T-helper 22 cell (primary cell): ENCODE results near the gene GPC6.

Experiments used
- DNase-seq: peaks from one replicate; pipeline ENCODE4 v3.0.0-alpha.2; 2020; ENCODE audit warnings: low read depth

The GPC6 gene

DNA sequence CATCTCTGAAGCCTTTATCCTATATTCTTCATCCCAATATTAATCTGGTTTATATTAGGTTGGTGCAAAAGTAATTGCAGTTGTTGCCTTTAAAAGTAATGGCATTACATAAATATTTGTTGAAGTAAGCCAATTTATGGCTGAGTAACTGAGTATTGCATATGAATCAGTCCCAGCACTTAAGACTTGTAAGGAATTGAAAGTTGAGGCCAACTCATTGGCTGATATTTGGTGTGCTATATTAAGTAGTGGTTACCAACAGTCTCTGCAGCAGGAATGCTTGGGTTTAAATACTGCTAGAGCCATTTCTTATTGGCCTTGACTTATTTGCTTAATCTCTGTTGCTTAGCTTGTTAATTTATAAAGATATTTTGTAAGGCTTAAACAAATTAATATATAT, 460.7 kb downstream of the GPC6 start:
- no peak for DNase-seq

DNA sequence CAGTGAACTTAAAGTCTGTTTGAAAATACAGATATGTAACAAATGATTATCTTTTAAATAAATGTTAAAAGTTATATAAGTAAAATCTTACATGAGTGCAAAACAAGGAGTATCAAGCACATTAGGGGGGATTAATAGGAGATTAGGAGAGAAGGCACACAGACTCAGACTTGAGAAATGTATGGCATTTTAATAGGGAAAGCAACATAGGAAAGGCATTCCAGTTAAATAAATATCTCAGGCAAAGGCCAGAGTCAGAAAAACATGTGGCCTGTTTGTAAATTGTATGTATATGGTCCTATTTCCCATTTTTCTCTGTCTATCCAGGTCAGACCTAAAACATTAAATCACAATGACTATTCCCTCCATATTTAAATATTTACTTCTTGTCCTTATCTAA, 462.7 kb downstream of the GPC6 start:
- no peak for DNase-seq

DNA sequence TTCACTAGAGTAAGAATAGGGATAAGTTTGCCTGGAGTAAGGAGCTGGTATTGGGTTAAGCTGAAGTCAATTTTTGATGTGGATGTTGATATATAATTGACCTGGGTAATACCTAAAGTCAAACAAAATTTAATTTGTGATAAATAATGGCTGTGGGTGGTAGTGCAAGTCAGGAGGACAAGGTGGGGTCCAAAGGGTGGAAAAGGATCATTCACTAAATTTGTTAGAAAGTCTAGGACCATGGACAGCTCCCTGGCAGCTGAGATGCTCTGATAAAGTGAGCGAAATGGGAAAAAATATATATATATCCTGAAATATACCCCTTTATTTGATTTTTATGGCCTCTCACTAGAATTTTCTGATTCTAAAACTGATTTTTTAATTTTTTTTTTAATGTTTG, 463.5 kb downstream of the GPC6 start:
- DNase-seq = no peak

DNA sequence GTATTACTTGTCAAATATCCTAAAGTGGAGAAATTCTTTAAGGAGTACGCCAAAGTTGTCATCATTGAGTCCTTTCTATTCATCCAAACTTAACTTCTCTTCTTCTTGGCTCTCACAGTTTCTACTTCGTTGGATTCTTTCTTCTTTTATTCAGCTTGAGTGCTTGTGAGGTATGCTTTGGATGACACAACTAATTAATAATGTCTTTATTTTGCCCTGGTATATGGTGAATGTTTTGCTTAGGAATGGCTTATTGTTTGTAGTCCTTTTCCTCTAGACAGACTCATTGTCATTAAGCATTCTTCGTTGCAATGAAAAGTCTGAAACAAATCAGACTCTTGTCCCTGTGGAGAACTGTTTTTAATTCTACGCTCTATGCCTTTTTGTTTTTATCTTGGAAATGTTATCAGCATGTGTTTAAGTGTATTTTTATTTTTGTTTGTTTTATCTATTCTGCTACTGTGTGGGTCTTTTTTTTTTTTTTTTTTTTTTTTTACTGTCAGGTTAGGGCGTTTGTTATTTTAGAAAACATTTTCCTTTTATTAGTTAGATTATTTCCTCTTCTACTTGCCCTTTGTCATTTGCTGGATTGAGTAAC, 471.5 kb downstream of the GPC6 start:
- DNase-seq = no peak

DNA sequence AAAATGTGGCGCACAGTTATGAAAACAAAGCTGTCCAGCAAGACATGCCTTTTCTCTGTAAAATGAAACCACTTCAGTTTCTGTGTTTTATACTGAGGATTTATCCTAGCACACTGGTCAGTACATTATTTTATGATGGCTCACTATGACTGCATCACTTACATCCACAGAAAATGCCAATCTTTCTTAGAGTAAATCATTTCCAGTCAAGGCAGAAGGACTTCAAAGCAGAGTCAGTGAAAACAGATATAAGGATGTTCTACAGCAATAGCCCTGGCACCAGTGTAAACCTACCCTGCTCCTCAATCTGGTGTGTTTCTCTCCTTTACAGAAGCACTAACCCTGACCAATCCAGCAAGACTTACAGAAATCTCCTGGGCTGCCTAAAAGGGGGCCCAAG, 473.5 kb downstream of the GPC6 start:
- DNase-seq = no peak

DNA sequence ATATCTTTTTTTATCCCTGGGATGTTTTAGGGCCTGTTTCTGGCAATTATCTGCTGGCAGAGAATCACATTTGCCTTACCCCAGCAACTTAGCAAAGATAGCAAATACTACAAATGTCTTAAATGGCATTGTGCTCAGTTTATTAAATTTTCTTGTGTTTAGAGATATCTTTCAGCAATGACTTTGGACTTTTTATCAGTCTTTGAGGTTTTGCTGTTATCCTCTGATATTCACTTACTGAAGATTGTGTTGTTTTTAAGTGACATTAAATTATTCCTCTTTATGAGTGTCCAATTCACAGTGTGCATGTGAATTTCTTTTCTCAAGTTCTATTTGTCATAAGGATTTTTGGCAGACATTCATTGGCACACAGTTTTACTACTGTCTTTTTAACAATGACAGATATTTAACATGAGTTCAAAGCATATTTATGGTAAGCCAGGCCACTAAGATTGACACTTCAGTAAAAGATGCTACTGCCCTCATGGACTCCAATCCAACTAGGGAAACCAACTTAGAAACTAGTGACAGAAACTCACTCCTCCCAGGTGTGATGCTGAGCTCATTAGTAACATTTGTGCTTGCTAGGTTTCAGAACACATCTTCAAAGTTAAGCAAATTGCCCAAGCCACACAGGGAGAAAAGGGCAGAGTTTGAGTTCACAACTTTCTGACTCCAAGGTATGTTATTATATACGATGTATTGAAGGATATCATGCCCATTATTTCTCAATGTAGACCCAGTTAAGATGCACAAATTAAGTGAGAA, 481.9 kb downstream of the GPC6 start:
- no peak for DNase-seq

DNA sequence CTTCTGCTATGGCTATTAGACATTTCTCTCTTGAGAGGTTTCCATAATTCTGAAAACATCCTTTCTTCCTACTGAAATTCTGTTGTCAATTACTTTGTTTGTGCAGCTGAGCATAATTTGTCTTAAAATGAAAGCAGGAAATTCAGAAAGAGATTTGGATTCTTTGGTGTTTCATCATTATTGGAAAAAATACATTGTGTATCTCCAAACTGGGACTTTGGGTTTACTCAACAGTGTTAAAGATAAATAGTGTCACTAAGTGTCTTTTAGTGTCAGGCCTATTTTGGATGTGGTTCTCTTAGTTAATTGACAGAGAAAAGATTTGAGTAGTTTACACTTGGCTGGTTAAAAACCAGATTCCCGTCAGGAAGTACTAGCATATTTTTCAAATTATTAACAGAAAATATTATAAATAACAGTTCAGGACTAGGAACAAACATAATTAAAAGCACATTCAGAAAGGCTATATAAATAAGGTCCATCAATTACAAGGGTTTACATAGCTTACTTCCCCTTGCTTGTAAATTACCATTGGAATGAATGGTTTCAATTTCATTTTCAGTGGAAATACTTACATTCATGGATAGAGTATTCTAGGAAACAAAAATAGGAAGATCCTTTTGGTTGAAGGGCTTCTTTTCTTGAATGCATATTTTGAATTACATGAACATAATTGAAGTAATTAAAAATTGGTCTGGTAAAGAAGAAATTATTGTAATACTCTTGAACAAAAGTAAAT, 483.1 kb downstream of the GPC6 start:
- no peak for DNase-seq

DNA sequence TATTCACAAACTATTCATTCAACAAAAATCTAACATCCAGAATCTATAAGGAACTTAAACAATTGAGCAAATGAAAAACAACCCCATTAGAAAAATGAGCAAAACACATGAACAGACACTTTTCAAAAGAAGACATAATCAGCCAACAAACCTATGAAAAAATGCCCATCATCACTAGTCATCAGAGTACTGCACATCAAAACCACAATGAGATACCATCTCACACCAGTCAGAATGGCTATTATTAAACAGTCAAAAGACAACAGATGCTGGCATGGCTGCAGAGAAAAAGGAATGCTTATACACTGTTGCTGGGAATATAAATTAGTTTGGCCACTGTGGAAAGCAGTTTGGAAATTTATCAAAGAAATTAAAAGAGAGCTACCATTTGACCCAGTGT, 487.6 kb downstream of the GPC6 start:
- no peak for DNase-seq

DNA sequence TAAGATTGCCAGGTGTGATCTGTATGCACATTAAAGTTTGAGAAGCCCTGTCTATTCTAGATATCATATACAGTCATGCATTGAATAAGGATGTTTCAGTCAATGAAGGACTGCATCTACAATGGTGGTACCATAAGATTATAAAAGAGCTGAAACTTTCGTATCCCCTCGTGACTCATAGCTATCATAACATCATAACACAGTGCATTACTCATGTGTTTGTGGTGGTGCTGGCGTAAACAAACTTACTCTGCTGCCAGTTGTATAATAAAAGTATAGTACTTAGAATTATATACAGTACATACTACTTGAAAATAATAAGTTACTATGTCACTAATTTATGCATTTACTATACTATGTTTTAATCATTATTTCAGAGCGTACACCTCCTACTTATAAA, 489.3 kb downstream of the GPC6 start:
- no peak for DNase-seq

DNA sequence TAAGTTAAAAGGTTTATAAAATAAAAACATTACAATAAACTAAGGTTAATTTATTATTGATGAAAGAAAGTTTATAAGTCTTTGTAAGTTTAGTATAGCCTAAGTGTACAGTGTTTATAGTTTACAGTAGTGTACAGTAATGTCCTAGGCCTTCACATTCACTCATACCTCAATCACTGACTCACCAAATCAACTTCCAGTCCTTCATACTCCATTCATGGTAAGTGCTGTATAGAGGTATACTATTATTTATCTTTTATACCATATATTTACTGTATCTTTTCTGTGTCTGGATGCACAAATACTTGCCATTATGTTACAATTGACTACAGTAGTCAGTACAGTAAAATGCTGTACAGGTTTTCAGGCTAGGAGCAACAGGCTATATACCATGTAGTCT, 490.0 kb downstream of the GPC6 start:
- no peak for DNase-seq

DNA sequence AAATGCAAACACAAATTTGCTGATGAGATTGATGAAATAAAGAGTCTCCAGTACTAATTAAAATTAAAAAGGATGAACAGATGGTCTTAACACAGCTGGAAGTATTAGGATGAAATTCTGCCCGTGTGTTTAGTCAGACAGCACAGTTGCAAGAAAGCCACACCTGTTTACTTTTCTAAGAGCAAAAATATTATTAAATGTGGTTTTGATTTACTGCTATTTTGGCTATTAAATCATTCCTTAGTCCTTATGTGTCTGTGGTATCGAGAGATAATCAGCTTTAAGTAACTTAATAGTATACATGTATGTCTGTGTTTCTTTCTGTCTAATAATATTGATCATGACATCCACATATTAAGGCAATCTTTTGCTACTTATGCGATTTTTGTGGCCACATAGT, 494.9 kb downstream of the GPC6 start:
- DNase-seq = no peak

DNA sequence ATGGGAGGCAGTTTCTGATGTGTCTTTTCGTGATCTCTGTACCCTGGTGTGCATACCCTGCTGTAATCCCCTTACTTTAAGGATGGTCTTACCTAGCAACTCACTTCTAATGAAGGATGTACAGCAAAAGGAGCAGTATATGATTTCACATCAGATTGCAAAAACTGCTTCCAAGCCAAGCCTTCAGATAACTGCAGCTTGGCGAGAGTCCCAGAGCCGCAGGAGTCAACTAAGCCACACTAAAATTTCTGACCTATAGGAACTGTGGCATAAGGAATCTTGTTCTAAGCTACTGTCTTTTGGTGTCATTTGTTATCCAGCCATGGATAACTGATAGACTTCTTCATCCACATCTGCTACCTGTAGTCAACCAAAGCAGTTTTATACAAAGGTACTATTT, 496.7 kb downstream of the GPC6 start:
- no peak for DNase-seq

DNA sequence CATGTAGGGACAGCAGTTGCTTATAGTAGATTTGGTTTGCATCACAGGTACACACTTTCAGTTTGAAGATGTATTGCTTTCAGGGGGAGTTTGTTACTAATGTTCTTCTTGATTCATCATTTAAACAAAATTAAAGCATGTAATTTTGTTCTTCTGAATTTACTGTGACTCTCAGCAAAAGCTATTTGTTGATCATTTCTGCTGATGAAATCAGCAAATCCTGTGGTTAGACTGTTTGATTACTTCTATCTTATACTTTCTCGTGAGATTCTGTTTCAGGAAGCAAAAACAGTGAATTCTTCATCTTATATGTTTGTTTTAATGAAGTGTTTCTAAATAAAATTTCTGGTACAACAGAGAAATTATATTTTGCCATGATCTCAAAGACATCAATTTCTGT, 497.6 kb downstream of the GPC6 start:
- no peak for DNase-seq

DNA sequence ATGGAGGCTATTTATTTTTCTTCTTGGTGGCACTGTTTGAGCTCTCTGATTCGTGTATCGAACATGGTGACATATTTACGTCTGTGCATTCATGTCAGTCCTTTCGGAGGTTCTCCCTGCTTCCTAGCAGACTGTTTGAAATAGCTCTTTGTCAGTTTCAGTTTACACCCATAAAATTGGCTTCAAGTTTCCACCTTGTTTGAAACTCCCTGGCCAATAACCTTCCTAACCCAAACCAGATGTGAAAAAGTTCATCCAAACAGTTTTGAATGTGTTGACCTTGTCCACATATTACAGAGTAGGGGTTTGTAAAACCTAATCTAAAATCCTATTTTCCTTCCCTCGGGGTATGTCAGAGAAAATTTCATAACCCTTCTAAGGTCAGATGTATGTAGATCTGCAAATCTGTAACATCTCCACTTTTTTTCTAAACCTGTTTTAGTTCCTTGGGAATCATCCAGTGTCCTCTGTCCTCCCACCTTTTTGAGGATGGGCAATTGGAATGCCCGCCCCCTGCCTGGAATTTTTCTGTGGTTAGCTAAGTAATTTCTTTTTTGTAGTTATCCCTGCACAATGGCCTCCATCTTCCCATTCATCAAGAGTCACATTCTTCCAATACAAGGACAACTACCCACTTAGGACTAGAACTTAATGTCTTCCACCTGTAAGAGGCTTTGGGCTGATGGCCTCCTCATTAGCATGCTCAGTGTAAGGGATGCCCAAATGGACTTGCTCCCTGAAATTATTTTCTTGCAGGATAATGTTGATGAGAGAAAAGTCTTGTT, 499.8 kb downstream of the GPC6 start:
- DNase-seq = no peak

DNA sequence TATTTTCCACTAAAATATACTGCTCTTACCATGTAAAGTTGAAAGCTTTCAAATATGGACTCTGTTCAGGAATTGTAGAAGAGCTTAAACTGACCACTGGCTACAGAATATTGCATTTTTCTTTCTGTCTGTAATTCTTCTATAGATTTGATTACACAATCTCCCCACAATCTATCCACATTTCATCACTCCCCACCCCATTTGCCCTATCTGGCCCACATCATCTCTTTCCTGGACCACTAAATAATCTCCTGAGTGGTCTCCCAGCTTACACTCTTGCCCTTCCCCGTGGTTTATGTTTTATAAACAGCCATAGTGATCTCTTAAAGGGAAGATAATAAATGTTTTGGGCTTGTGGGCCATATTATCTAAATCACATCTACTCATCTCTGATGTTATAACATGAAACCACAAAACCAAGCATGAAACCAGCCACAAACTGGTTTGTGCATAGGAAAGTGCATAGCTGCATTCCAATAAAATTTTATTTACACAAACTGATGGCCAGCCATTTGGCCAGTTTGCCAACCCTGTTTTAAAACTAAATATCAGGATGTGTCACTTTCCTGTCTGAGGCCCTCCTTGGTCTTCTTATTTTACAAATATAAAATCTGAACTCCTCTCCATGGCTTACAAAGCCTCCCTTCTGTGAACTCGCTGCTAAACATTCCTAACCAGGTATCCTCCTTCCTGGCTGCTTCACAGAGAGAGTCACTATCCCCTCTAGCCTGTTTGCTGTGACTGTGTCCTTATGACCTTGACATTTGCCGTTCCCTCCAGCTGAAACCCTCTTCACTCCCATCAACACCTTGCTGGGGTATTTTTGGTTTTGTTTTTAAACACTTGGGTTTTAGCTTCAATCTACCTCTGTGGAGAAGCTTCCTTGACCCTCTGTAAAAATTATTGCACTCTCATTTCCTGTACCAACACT, 500.9 kb downstream of the GPC6 start:
- no peak for DNase-seq

DNA sequence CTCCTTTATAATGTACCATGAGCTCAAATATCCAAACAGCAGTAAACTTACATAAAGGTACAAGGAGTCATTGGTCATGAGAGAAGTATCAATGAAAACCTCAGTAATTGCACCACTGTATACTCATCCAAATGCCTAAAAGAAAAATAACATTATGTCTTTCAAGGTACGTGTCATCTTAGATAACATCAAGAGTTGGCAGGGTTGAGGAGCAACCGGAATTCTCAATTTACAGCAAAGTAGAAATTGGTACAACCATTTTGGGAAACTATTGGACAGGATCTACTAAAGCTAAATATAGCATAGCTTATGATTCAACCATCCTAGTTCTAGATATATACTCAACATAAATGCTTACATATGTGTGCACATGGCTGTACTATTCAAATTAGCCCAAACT, 502.8 kb downstream of the GPC6 start:
- DNase-seq = no peak

DNA sequence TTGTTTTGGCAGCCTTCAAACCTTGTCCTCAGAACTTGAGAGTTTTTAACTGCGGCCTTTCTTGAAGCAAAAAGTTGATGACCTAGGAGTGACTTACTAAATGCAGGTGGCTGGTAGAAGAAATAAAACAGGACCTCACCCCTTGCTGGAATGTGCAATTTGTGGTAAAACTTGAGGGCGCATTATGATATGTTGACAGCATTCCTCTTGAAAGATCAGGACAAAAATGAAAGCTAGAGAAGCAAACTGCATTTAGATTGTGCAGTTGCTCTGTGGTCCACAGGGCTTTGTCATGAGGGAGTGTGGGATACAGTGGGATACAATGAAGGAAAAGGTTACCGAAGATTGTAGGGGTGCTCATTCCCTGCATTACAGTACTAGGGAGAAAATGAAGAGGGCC, 504.2 kb downstream of the GPC6 start:
- DNase-seq = no peak

DNA sequence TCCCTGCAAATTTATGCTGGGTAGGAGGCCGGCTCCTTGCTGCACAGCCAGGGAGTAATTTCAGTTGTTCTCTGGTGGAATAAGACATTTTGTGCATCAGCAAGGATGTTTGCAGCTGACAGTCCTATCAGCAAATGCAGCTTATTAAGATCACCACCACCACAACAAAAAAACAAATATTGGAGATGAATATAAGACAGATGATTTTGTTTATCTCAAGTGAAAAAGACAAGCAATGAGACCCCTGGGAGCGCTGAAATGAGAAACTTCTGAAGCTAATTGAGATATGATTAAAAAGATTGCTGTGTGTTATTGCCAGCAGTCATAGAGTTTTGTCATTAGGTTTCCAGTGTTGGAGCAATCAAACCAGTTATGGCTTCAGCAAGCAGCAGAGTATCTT, 505.6 kb downstream of the GPC6 start:
- DNase-seq = no peak

DNA sequence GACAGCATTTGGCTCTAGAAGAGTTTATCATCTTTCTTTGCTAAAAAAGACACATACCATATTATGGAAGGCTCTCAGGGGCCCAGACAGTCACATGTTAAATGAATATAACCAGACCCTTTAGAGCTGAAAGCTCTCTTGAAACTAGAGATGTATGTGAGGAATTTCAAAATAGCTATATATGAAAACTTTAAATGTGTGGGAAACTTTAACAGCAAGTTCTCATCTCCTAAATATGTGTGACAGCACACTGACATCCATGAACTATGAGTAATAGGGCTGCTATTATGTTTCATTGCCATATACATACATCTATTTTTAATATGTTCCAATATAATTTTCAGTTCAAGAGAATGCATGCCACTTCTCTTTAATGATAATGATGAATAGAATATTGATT, 509.5 kb downstream of the GPC6 start:
- DNase-seq = no peak

DNA sequence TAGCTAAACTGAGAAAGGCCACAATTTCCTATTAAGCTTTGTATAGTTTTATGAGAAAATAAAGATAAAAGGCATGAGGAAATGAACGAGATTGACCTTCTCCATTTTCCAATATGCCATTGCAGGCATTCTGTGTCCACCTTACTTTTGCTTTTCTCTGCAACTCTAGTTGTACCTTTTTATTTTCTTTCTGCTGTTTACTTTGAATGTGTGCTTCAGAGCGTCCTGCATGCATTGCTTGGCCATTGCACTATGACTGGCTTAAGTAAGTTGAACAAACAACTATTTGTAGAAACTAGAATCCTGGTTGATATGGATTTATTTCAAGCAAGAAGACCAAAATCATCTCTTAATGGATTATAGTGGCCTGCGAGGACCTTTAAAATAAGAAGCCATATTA, 510.3 kb downstream of the GPC6 start:
- DNase-seq = no peak

DNA sequence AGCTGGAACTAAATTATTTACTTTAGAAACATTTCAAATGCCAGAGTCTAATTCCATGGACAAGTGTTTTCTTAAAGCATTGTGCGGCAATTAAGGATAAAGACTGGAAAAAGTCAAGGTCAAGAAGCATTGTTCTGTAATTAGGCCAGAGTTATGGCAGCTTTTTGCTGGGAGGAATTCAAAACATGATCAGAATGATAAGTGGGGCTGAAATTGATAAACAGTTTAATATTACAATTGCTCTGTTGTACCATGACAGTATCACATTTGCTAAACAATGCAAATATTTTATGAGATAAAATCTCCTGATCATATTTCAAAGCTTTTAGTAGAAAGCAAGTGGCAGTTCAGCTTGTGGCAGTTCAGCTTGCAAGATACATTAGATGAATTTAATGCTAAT, 513.7 kb downstream of the GPC6 start:
- no peak for DNase-seq

DNA sequence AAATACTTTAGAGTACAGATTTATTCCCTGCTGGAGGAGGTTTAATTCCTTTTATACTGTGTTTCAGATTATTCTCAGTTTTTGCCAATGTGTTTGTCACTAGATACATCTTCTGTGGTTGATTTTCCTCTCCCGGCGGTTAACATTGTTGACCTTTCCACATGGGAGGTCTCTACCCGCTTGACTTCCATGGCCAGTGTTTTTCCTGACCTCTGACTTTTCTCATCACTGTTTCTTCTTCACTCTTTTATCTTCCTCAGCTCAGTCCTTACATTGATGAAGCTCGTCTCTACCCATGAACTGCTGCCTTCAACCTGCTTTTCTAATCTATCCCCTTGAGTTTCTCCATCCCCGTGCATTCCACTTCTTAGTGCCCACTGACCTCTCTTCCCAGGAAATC, 517.4 kb downstream of the GPC6 start:
- no peak for DNase-seq
